Suprapubic skin (tissue), 4 donors: Measurements from ENCODE around the gene INMT. TPM values are rescaled to one million over a fixed set of nuclear protein-coding genes. Genes with fewer than 3 reads are reported as not detected.

Experiments
- DNase-seq, 2 donors: peaks; one replicate each; pipeline ENCODE4 v3.0.0-alpha.2; 2019; ENCODE audit warnings: low spot score in 2 of 2
- H3K27ac ChIP-seq: fragments of 200-600 bp; sonication (generic); one replicate; pipeline ENCODE4 v1.5.1; 2019
- H3K27me3 ChIP-seq: fragments of 200-600 bp; sonication (generic); one replicate; pipeline ENCODE4 v1.5.1; 2019
- H3K36me3 ChIP-seq: fragments of 200-600 bp; sonication (generic); one replicate; pipeline ENCODE4 v1.5.1; 2019
- H3K4me1 ChIP-seq: fragments of 200-600 bp; sonication (generic); one replicate; pipeline ENCODE4 v1.5.1; 2019
- H3K4me3 ChIP-seq: fragments of 200-600 bp; sonication (generic); one replicate; pipeline ENCODE4 v1.5.1; 2019; ENCODE audit warnings: mild to moderate bottlenecking
- H3K9me3 ChIP-seq: fragments of 200-600 bp; sonication (generic); one replicate; pipeline ENCODE4 v1.5.1; 2019
- CTCF ChIP-seq, 2 donors: fragments of 200-600 bp in 1 of 2; fragments of 450-650 bp in 1 of 2; sonication (generic) in 1 of 2; IDR thresholded peaks; one replicate each; pipeline ENCODE4 v1.5.1; 2016 to 2019; ENCODE audit warnings: antibody characterized with exemption in 2 of 2, mild to moderate bottlenecking in 1 of 2, moderate library complexity in 1 of 2
- EP300 ChIP-seq: sonication (generic); formaldehyde crosslinking; IDR thresholded peaks from one replicate; pipeline ENCODE4 v1.6.1; 2017; ENCODE audit warnings: antibody characterized with exemption
- POLR2A ChIP-seq, 2 donors: fragments of 450-650 bp; IDR thresholded peaks; one replicate each; pipeline ENCODE4 v1.6.1; 2017; ENCODE audit warnings: antibody characterized with exemption in 2 of 2, mild to moderate bottlenecking in 2 of 2, moderate library complexity in 2 of 2
- POLR2AphosphoS5 ChIP-seq, 3 donors: sonication (generic); formaldehyde crosslinking; IDR thresholded peaks; one replicate each; pipeline ENCODE4 v1.6.1; 2017; ENCODE audit warnings: antibody characterized with exemption in 3 of 3
- WGBS: methylation state at CpG from one replicate; pipeline ENCODE4 v1.1.5; 2018; 5-methylcytosine and 5-hydroxymethylcytosine counted together
- total RNA-seq, 4 donors: library from RNA; depleted of rRNA; stranded (reverse); fragments of >200 nt; gene quantifications; one replicate each; pipeline ENCODE4 v1.1.0, GENCODE V29; 2016

The INMT gene
- total RNA-seq, 4 donors from 2014 or later: 1.3 to 9.7 (median 4.2) TPM

- no peaks in the 10 kb centered on the region for H3K9me3 ChIP-seq
- no peaks in the 10 kb centered on the region for H3K36me3 ChIP-seq
- peaks cover 17% of the 10 kb centered on the region for H3K4me1 ChIP-seq
- no peak overlapping the region for H3K27ac ChIP-seq
- TF ChIP-seq POLR2A (IDR thresholded peaks at IDR 0.05): no peak
- no peak for TF ChIP-seq EP300
- no peak for TF ChIP-seq POLR2AphosphoS5 (IDR thresholded peaks at IDR 0.05)
- TF ChIP-seq CTCF (IDR thresholded peaks at IDR 0.05): no peak
- H3K27me3 ChIP-seq: no peaks in the 10 kb centered on the region
- 77% methylated on average over 8 of the region's 8 CpGs for WGBS
- no peak for DNase-seq
- no peak overlapping the region for H3K4me3 ChIP-seq
These were observed 8.4 kb upstream of the INMT start for GRCh38 chr7:30743371-30744074.

DNA sequence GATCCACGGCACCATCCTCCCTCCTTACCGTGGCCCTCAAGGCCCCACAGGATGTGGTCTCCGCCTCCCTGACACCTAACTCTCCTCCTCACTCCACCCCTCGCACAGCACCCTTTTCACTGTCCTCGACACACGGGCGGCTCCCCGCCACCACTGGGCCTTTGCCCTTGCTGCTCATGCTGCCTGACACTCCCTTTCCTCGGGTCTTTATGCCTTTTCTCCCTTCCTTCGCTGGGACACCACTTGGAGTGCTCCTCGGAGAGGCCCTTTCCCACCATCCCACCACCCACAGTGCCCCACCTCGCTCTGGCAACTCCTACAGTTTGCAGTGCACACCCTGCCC is 7.9 kb upstream of the INMT start:
- Histone ChIP-seq H3K9me3 (no peaks in the 10 kb centered on the region), H3K36me3 (no peaks in the 10 kb centered on the region), H3K4me3 (no peak overlapping the region), H3K27me3 (no peaks in the 10 kb centered on the region), H3K4me1 (peaks cover 17% of the 10 kb centered on the region), H3K27ac (no peak overlapping the region)
- TF ChIP-seq CTCF (IDR thresholded peaks at IDR 0.05): no peak
- no peak for TF ChIP-seq POLR2AphosphoS5 (IDR thresholded peaks at IDR 0.05)
- no peak for TF ChIP-seq EP300
- TF ChIP-seq POLR2A (IDR thresholded peaks at IDR 0.05): no peak
- WGBS: 92% methylated on average over 12 of the region's 12 CpGs
- no peak for DNase-seq

DNA sequence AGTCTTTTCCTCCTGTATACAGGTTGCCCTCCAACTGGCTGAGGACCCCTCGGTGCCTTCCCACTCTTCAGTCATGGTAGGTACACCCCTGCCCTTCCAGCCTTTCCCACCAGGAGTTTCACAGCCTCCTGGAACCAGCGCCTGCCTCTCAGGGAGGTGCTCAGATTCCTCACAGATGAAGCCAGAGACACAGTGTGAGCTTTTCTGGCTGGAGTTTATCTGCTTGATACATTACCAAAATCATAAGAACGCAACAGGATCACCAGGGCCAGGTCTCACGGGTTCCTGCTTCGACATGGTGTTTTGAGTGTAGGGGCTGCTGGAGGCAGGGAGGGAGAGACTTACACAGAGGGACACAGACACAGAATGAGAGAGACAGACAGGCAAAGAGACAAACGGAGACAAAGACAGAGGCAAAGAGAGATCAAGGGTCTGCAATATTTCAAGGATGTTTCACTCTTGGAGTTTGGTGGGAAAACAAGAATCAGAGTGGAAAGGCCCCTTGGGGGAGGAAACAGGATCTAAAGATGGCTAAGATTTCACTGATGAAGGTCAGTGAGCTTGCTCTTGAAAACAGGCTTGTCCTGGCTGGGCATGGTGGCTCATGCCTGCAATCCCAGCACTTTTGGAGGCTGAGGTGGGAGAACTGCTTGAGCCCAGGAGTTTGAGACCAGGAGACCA is 6.5 kb upstream of the INMT start:
- no peak overlapping the region for H3K4me3 ChIP-seq
- H3K27ac ChIP-seq: no peak overlapping the region
- no peaks in the 10 kb centered on the region for H3K9me3 ChIP-seq
- TF ChIP-seq EP300: no peak
- no peak for TF ChIP-seq CTCF (IDR thresholded peaks at IDR 0.05)
- TF ChIP-seq POLR2A (IDR thresholded peaks at IDR 0.05): no peak
- TF ChIP-seq POLR2AphosphoS5 (IDR thresholded peaks at IDR 0.05): no peak
- peaks cover 14% of the 10 kb centered on the region for H3K4me1 ChIP-seq
- H3K27me3 ChIP-seq: no peaks in the 10 kb centered on the region
- no peak for DNase-seq
- WGBS: 81% methylated on average over 6 of the region's 6 CpGs
- no peaks in the 10 kb centered on the region for H3K36me3 ChIP-seq

DNA sequence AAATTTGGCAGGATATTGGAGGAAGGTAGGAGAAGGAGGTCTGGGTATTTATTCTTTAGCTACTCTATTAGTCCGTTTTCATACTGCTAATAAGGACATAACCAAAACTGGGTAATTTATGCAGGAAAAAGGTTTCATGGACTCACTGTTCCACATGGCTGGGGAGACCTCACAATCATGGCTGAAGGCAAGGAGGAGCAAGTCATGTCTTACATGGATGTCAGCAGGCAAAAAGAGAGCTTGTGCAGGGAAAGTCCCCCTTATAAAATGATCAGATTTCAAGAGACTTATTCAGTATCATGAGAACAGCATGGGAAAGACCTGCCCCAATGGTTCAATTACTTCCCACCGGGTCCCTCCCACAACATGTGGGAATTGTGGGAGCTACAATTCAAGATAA is 1.9 kb upstream of the INMT start:
- Histone ChIP-seq H3K4me1 (peaks cover 26% of the 10 kb centered on the region), H3K27ac (peak overlapping the region; percentile 47), H3K36me3 (no peaks in the 10 kb centered on the region), H3K4me3 (no peak overlapping the region), H3K27me3 (no peaks in the 10 kb centered on the region), H3K9me3 (no peaks in the 10 kb centered on the region)
- no peak for TF ChIP-seq CTCF (IDR thresholded peaks at IDR 0.05)
- no peak for TF ChIP-seq POLR2AphosphoS5 (IDR thresholded peaks at IDR 0.05)
- no peak for TF ChIP-seq POLR2A (IDR thresholded peaks at IDR 0.05)
- no peak for TF ChIP-seq EP300
- no peak for DNase-seq
- WGBS: 85% methylated on average over 2 of the region's 2 CpGs
